Colonic mucosa (tissue), 4 donors: ENCODE results near the gene DSN1. TPM values are rescaled to one million over a fixed set of nuclear protein-coding genes. Genes with fewer than 3 reads are reported as not detected.

Source experiments
- DNase-seq: peaks from one replicate; pipeline ENCODE4 v3.0.0-alpha.2; 2020
- H3K27ac ChIP-seq: fragments of 200-600 bp; one replicate; pipeline ENCODE4 v1.8.0; 2021
- H3K27me3 ChIP-seq: fragments of 200-600 bp; one replicate; pipeline ENCODE4 v1.8.0; 2021
- H3K36me3 ChIP-seq: fragments of 200-600 bp; one replicate; pipeline ENCODE4 v1.8.0; 2021
- H3K4me1 ChIP-seq: fragments of 200-600 bp; one replicate; pipeline ENCODE4 v1.8.0; 2021; ENCODE audit warnings: mild to moderate bottlenecking
- H3K4me3 ChIP-seq: fragments of 200-600 bp; one replicate; pipeline ENCODE4 v1.8.0; 2021
- H3K9ac ChIP-seq, 2 donors: one replicate each; pipeline ENCODE4 v1.7.0; 2013; ENCODE audit warnings: control low read depth in 2 of 2, low read depth in 2 of 2, low read length in 2 of 2
- H3K9me3 ChIP-seq: fragments of 200-600 bp; one replicate; pipeline ENCODE4 v1.8.0; 2021
- CTCF ChIP-seq: fragments of 200-600 bp; IDR thresholded peaks from one replicate; pipeline ENCODE4 v1.8.0; 2022; ENCODE audit warnings: antibody characterized with exemption, mild to moderate bottlenecking
- intact Hi-C: fragments of 100-400 bp; cut with DNase I; formaldehyde crosslinking; loops from one replicate; pipeline ENCODE4 v1.14.1; 2022
- total RNA-seq, 2 donors: library from RNA; stranded (reverse); fragmentation: NEBNext Ultra II Directional in 1 of 2; extraction: Animal tissue kit (Norgen Biotek cat#: 25700) in 1 of 2; gene quantifications; one replicate each; pipeline ENCODE4 v1.2.1, GENCODE V29; 2021
- donor health status: healthy.
- donor health status: DM: no; HTN: no; CAD: no.
- donor health status: DM: no; HTN: no; CAD: no.

DSN1 gene
- total RNA-seq, 2 donors from 2014 or later, result 10.9 to 24.2 TPM

GRCh38 chr20:36812594-36813463 is 39.3 kb upstream of the DSN1 start:
- peak overlapping the region; percentile 1 for H3K27ac ChIP-seq
- H3K4me3 ChIP-seq, result no peak overlapping the region
- H3K9me3 ChIP-seq, result no peaks in the 10 kb centered on the region
- no peaks in the 10 kb centered on the region for H3K36me3 ChIP-seq
- peak overlapping the region; percentile 24 to 26 for H3K9ac ChIP-seq
- no peak for DNase-seq
- intact Hi-C loops, result no loop called here
- no peak for TF ChIP-seq CTCF
- no peaks in the 10 kb centered on the region for H3K4me1 ChIP-seq
- H3K27me3 ChIP-seq, result no peaks in the 10 kb centered on the region

GRCh38 chr20:36808317-36809257 is 35.0 kb upstream of the DSN1 start:
- Histone ChIP-seq H3K36me3 (no peaks in the 10 kb centered on the region), H3K9me3 (no peaks in the 10 kb centered on the region), H3K9ac (no peak overlapping the region), H3K4me3 (no peak overlapping the region), H3K27ac (peak overlapping the region; percentile 67), H3K4me1 (no peaks in the 10 kb centered on the region), H3K27me3 (no peaks in the 10 kb centered on the region)
- intact Hi-C loops, result loop anchor here (10.0 kb wide), 1 partner anchor 76 kb away; no protein-coding TSS in a partner anchor
- TF ChIP-seq CTCF, result peak; percentile 79
- DNase-seq, result peak; percentile 80

- no peaks in the 10 kb centered on the region for H3K4me1 ChIP-seq
- no peak for TF ChIP-seq CTCF
- H3K27me3 ChIP-seq, result no peaks in the 10 kb centered on the region
- H3K4me3 ChIP-seq, result no peak overlapping the region
- H3K9me3 ChIP-seq, result no peaks in the 10 kb centered on the region
- no peak overlapping the region for H3K9ac ChIP-seq
- H3K27ac ChIP-seq, result no peak overlapping the region
- intact Hi-C loops, result loop anchor here (10.0 kb wide), 1 partner anchor 79 kb away; no protein-coding TSS in a partner anchor
- no peak for DNase-seq
- H3K36me3 ChIP-seq, result no peaks in the 10 kb centered on the region
These were observed 32.5 kb upstream of the DSN1 start for GRCh38 chr20:36806049-36806448.

- Histone ChIP-seq H3K9me3 (no peaks in the 10 kb centered on the region), H3K4me1 (no peaks in the 10 kb centered on the region), H3K9ac (no peak overlapping the region), H3K27ac (no peak overlapping the region), H3K36me3 (no peaks in the 10 kb centered on the region), H3K27me3 (no peaks in the 10 kb centered on the region), H3K4me3 (no peak overlapping the region)
- intact Hi-C loops, result loop anchor here (10.0 kb wide), 1 partner anchor 79 kb away; no protein-coding TSS in a partner anchor
- no peak for TF ChIP-seq CTCF
- no peak for DNase-seq
These were observed 31.8 kb upstream of the DSN1 start for GRCh38 chr20:36805396-36805795.

GRCh38 chr20:36804425-36804824 is 30.9 kb upstream of the DSN1 start:
- no peak overlapping the region for H3K27ac ChIP-seq
- H3K4me1 ChIP-seq, result no peaks in the 10 kb centered on the region
- intact Hi-C loops, result loop anchor here (10.0 kb wide), 1 partner anchor 80 kb away; no protein-coding TSS in a partner anchor
- H3K9ac ChIP-seq, result no peak overlapping the region
- no peak overlapping the region for H3K4me3 ChIP-seq
- no peaks in the 10 kb centered on the region for H3K9me3 ChIP-seq
- no peaks in the 10 kb centered on the region for H3K36me3 ChIP-seq
- no peak for TF ChIP-seq CTCF
- no peak for DNase-seq
- H3K27me3 ChIP-seq, result no peaks in the 10 kb centered on the region
